Progenitor cell of endocrine pancreas (in vitro differentiated cells): ENCODE results near the gene BFSP2. TPM values are rescaled to one million over a fixed set of nuclear protein-coding genes. Genes with fewer than 3 reads are reported as not detected.
"Not testable (repeated sequence)": the region's sequence is repeated elsewhere in the genome, so short reads cannot be mapped to it uniquely, and the experiment has no call there.

ENCODE experiments used
- DNase-seq: peaks from one replicate; pipeline ENCODE4 v3.0.0; 2021; ENCODE audit warnings: low spot score; ENCODE audit not compliant: unreplicated experiment
- H3K27ac Mint-ChIP-seq: 2 replicates; pipeline ENCODE4 v1.8.0; 2021; ENCODE audit warnings: mild to moderate bottlenecking, moderate library complexity, mixed read lengths
- H3K27me3 Mint-ChIP-seq: 2 replicates; pipeline ENCODE4 v1.8.0; 2021; ENCODE audit warnings: mixed read lengths
- H3K36me3 Mint-ChIP-seq: 2 replicates; pipeline ENCODE4 v1.8.0; 2022; ENCODE audit warnings: mixed read lengths; ENCODE audit not compliant: insufficient read depth
- H3K4me1 Mint-ChIP-seq: 2 replicates; pipeline ENCODE4 v1.8.0; 2021; ENCODE audit warnings: low read depth, mixed read lengths
- H3K4me3 Mint-ChIP-seq: 2 replicates; pipeline ENCODE4 v1.8.0; 2021; ENCODE audit warnings: low read depth, mild to moderate bottlenecking, moderate library complexity, mixed read lengths
- H3K9me3 Mint-ChIP-seq: 2 replicates; pipeline ENCODE4 v1.8.0; 2021; ENCODE audit warnings: low read depth, mixed read lengths
- total RNA-seq: library from RNA; stranded (reverse); gene quantifications from 2 replicates; pipeline ENCODE4 v1.2.1, GENCODE V29; 2021
- TF ChIP-seq, protein P1 (sequence below): fragments of 200-600 bp; sonication (generic); IDR thresholded peaks from one replicate; pipeline ENCODE4 v1.5.0; 2021; ENCODE audit warnings: antibody characterized with exemption, mild to moderate bottlenecking; ENCODE audit not compliant: unreplicated experiment

The BFSP2 gene
- total RNA-seq, 1 donor from 2014 or later = not detected

- no peak overlapping the region for H3K4me3 Mint-ChIP-seq
- H3K9me3 Mint-ChIP-seq = no peaks in the 10 kb centered on the region
- peak overlapping the region; percentile 11 for H3K27ac Mint-ChIP-seq
- no peaks in the 10 kb centered on the region for H3K36me3 Mint-ChIP-seq
- H3K4me1 Mint-ChIP-seq = peaks cover 37% of the 10 kb centered on the region
- H3K27me3 Mint-ChIP-seq = peaks cover 6% of the 10 kb centered on the region
- DNase-seq = no peak
- TF ChIP-seq, protein P1, sequence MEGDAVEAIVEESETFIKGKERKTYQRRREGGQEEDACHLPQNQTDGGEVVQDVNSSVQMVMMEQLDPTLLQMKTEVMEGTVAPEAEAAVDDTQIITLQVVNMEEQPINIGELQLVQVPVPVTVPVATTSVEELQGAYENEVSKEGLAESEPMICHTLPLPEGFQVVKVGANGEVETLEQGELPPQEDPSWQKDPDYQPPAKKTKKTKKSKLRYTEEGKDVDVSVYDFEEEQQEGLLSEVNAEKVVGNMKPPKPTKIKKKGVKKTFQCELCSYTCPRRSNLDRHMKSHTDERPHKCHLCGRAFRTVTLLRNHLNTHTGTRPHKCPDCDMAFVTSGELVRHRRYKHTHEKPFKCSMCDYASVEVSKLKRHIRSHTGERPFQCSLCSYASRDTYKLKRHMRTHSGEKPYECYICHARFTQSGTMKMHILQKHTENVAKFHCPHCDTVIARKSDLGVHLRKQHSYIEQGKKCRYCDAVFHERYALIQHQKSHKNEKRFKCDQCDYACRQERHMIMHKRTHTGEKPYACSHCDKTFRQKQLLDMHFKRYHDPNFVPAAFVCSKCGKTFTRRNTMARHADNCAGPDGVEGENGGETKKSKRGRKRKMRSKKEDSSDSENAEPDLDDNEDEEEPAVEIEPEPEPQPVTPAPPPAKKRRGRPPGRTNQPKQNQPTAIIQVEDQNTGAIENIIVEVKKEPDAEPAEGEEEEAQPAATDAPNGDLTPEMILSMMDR = no peak
Observed at GRCh38 chr3:133472889-133473288, 73.0 kb downstream of the BFSP2 start.

GRCh38 chr3:133473472-133474191, 73.8 kb downstream of the BFSP2 start:
- not testable (repeated sequence) for H3K9me3 Mint-ChIP-seq, H3K27ac Mint-ChIP-seq, H3K4me3 Mint-ChIP-seq, H3K27me3 Mint-ChIP-seq, H3K36me3 Mint-ChIP-seq, DNase-seq
- peaks cover 44% of the 10 kb centered on the region for H3K4me1 Mint-ChIP-seq

- H3K4me3 Mint-ChIP-seq = no peak overlapping the region
- TF ChIP-seq, protein P1 = no peak
- no peak for DNase-seq
- no peaks in the 10 kb centered on the region for H3K36me3 Mint-ChIP-seq
- H3K9me3 Mint-ChIP-seq = no peaks in the 10 kb centered on the region
- H3K27me3 Mint-ChIP-seq = peaks cover 6% of the 10 kb centered on the region
- no peak overlapping the region for H3K27ac Mint-ChIP-seq
- H3K4me1 Mint-ChIP-seq = peaks cover 46% of the 10 kb centered on the region
Observed at GRCh38 chr3:133474251-133474801, 74.5 kb downstream of the BFSP2 start.

DNA sequence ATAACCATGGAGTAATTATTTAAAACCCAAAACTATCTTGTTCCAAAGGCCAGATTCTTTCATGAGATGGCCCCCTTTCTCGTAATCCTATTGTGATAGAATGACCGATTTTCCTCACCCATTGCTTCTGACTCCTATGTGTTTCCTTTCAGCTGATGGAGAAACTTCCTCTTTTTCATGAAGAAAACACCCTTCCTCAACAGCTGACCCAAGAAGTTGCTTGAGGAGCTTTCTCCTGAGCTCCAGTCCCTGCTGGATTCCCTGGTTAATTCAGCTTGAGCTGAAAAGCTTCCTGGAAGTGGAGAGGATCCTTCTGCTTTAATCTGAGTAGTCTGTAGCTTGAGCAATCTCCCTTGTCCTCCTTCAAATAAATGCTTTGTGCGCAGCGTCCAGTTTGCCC, 75.0 kb downstream of the BFSP2 start:
- Mint-ChIP-seq H3K27me3 (peaks cover 6% of the 10 kb centered on the region), H3K9me3 (no peaks in the 10 kb centered on the region), H3K27ac (peak overlapping the region; percentile 3)

DNA sequence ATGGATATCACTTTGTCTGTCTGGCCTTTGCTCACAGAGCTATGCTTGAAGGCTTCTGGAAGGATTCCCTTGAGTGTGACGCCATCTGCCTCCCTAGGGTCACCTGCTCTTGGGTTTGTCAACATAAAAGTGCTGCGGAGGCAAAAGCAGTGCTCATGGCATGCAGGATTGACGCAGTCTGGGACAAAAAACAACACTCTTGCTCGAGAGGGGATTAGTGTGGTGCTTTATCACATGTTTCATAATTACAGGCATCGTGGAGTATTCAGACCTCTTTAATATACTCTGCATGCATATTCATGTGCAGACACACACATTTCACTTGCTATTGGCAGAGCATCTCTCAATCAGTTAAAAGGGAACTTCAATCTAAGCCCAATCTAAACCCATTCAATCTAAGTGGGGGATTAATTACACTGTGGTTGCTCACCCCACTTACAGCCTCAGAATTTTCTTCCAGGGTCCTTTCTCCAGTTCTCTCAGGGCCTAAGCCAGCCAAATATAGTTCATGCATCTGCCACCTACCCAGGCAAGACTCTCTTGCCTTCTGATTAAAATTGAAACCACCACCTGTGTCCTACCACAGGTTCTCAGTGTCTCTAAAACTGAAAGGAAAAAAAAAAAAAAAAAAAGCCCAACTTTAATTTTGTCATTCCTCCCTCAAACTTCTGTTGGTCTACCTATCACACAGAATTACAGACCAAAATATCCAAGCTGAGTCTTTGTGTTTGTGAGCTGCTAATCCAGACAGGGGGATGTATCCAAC, 75.6 kb downstream of the BFSP2 start:
- Mint-ChIP-seq H3K4me3 (no peak overlapping the region), H3K27me3 (peaks cover 6% of the 10 kb centered on the region), H3K27ac (peak overlapping the region; percentile 3), H3K4me1 (peaks cover 55% of the 10 kb centered on the region), H3K36me3 (no peaks in the 10 kb centered on the region), H3K9me3 (no peaks in the 10 kb centered on the region)
- DNase-seq = no peak
- TF ChIP-seq, protein P1 = no peak

More for the DNA sequence above, 75.0 kb downstream of the BFSP2 start:
- no peak for DNase-seq
- H3K4me3 Mint-ChIP-seq = no peak overlapping the region
- peaks cover 49% of the 10 kb centered on the region for H3K4me1 Mint-ChIP-seq
- TF ChIP-seq, protein P1 = no peak
- H3K36me3 Mint-ChIP-seq = no peaks in the 10 kb centered on the region
